Measurements from ENCODE around the gene POU2F3.

POU2F3 gene

DNA sequence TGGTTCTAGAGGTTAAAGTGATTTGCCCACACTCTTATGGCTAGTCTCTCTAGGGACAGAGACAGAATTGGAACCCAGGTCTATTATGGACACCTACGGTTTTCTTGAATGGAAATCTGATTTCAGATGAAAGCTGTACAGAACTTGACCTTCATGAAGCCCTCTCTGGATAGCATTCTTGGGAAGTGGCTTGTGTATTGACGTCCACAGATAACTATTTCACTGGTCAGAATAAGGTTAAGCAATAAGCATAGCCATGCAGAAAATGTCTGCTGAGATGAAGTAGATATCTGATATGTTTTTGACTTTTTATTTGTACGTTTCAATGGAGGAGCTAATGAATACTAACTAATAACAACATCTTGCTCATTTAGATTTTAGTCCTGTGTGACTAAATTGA, 86.3 kb downstream of the POU2F3 start:
- DNase-seq = no peak

DNA sequence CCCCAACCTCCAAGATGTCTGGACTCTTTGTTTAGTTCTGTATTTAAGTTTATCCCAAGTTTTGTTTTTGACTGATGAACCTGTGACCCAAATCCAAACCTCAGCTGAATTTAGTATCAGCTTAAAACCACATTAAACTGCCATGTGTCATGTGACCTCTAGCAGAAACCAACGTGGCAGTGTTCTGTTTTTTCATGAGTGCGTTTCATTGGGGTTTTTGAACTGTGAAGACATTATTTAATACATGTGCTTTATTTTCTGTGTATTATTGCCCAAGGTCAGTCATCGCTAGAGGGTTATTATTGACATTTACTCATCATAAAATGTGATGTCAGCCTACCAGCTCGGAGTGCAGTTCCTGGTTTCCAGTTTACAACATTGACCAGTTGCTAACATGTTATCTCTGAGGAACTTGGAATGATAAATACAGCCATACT, 86.9 kb downstream of the POU2F3 start:
- no peak for DNase-seq

DNA sequence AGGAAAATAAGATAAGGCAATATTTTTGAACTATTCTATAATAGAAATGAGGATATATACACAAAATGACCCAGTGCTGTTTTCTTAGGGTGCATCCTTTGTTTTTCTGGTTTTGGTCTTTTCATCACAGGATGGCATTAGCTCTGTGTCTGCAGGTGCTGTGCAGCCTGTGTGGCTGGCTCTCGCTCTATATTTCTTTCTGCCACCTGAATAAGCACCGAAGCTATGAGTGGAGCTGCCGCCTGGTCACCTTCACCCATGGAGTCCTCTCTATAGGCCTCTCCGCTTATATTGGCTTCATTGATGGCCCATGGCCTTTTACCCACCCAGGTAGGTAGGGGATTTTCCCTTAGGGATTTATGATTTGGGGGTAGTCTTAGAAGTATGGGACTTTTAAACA, 87.4 kb downstream of the POU2F3 start:
- no peak for DNase-seq

DNA sequence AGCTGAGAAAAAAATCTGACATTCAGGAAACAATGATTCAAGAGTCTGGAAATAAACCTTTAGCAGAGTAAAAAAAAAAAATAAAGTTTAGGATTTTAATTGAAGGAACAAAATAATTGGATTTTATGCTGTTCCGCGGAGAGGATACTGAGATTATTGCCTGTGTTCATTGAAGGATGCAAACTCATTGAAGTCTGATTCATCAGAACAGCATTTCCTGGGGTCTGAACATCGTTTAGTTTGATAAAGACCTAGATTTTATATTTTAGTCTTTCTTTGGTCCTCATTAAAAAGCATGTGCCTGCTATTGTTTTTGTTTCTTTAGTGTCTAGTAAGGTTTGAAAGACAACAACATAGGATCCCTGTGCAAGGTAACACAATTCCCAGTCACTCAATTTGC, 89.6 kb downstream of the POU2F3 start:
- no peak for DNase-seq

DNA sequence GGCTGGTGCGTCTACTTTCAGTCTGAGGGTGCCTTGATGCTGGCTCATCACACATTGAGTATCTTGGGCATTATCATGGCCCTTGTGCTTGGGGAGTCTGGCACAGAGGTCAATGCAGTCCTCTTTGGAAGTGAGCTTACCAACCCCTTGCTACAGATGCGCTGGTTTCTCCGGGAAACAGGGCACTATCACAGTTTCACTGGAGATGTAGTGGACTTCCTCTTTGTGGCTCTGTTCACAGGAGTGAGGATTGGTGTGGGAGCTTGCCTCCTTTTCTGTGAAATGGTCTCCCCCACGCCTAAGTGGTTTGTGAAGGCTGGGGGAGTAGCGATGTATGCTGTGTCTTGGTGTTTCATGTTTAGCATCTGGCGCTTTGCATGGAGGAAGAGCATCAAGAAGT, 90.1 kb downstream of the POU2F3 start:
- no peak for DNase-seq

DNA sequence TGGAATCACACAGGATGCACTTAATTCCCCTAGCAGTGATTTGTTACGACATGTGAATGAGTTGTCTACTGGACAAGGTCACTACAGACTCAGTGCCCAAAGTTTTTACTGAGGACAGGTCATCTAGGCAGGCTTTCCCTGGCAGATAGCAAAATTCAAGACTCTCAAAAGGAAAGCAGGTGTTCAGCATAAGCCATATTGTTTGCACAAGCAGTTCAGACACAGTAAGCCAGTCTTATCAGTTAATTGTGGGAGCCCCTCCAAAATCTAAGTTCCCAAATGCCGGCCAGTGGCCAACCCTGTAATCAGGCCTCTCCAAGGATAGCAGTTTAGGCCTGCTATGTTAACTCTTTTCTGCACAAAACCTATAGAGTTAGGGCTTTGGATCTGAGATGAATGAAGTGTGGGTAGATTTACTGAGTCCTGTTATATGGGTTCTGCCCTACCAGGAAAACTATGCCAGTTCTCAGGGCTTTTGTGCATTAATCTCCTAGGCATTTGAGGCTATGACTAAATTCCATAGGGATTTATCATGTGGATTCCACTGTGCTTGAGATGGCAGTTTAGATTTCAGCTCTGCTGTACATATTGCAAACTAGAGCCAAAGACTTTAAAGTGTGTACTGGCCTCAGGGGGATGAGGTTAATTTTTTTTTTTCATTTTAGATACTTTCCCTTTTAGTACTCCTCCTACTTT, 91.5 kb downstream of the POU2F3 start:
- DNase-seq = no peak

DNA sequence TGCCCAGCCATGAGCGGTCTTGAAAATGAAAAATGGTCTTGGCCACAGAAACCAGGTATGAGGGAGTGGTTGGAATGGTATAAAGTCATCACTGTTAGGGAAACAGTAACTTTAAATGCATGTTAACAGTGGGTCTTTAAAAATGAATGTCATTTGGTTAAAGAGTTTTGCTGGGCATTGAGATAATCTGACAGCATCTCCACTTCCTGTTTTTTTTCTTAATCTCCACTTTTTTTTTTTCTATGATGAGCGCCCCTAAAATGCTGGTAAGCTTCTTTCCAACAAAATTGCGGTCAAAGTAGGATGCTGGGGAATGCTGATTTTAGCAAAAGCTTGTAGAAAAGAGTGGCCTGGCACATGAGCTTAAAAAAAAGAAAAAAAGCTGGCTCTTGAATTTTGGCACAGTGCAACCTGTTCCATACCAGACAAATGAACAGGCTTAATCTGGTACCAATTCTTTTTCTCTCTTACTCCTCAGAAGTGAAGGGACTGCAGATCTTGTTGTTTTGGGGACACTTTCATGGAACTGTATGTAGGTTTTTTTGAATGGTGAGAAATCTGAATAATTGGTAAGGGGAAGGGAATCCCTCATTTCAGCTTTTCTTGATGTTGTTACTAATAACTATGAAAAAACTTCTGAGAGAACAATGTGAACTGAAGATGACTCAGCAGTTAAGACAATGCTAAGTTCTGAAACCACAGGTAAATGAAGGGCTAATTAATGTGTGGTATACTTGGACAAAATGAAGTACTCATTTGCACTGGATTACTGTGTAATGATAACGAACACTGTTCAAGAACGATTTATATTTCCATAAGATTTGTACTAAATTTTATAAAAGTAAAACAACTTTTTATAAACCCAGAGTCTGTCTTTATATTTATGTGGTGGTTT, 93.1 kb downstream of the POU2F3 start:
- no peak for DNase-seq

DNA sequence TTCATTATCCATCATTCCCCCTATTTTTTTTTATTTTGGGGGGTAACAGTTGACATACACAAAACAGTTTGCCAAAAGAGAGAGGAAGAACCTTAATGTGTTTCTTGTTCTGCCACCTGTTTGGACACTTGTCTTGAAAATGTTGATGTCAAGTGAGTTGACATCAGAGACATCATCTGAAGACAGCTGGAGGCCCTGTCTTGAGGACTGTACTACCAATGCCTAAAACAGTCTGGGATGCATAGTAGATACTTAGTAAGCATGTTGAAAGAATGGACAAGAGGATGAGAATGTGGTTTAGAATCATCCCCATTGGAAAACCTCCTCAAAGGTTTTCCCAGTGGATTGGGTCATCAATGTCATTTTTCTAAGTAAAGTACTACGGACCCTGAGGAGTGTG, 93.9 kb downstream of the POU2F3 start:
- no peak for DNase-seq

DNA sequence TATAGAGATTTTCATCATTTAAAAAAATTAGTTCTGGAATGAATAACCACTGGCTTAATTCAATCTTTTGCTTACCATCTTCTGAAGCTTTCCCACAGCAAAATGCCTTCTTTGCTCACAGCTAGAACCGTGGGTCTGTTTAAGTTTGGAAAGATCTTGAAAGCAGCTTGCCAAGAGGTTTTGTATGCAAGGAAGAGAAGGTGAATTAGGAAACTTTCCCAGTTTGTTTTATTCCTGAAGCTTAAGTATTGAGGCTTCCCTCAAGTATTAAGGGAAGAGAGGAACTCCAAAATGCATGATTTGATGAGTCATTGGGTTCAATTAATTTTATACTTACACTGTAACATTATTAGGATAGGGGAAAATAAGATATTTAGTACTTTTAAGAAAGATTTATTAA, 94.4 kb downstream of the POU2F3 start:
- no peak for DNase-seq

DNA sequence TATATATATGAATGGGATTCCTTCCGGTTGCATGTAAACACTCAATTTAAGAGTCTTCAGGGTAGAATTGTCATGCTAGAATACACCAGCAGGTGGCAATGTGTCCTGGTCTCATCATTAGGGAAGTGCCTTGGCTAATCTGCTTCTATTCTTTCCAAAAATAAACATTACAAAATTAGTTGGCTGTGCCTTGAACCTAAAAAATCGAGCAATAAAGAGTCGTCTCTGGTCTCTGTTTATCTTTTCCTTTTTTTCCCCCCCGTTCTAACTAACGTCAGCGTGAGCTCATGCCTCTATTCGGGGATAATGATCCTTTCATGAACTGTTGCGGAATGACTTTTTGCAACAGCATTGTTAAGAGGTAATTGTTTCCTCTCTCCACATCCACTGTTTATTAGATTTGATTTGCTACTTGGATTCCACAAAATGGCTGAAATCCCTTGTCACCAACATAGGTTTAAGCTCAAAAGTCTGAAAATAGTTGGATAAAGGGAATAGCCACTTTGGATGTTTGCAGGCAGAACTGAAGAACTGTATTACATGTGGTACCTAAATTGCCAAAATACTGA, 95.0 kb downstream of the POU2F3 start:
- peak; percentile 8 for DNase-seq

DNA sequence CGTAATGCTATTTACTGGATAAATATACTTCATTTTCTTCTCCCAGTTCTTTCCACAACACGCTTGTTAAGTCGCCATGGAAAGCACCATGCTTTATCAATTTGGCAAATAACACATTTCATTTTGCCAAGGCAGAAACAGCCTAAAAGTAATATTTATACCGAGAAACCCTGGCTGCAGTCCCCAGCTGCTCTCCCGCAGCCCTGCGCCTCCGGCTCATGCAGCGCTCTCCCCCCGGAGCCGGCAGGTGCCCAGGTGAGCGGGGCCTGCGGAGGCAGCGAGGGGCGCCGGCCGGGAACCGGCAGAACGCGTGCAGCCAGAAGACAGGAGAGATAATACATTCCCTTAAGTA, 95.6 kb downstream of the POU2F3 start:
- no peak for DNase-seq

DNA sequence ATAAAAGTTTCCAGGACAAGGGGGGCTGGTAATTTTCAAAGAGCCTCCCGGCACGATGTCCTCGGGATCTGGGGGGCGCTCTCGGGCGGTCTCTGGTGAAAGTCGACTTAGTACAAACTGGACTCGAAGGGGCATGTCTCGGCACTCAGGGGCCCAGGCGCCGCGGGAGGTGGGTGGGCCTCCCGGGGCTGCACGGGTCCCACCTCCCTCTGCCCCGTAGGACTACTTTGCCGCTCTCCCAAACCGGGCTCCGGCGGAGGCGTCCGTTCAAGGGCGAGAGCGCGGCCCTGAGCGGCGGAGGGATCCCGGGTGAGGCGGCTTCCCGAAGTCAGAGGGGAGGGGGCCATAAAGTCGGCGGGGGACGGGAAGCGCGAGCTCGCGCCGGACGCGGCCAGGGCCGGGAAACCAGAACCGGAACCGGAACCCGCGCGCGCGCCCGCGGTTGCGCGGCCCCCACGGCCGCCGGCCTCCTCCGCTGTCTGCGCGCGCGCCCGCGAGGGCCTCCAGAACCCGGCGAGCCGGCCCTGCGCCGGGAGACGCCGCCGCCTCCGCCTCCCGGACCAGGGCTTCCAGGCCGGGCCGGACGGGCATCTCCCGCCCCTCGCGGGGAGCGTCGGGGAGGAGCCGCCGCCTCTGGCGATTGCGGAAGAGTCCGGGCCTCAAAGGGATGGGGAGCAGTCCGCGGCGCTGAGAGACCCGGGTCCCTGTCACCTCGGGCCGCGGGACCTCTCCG, 96.1 kb downstream of the POU2F3 start, which contains the start of gene ARHGEF12:
ARHGEF12 (plus strand) TSS at position 506 of the 733 bp plus-strand sequence. CDS start 831 bp downstream, outside the sequence.
- DNase-seq = peak; percentile 74

DNA sequence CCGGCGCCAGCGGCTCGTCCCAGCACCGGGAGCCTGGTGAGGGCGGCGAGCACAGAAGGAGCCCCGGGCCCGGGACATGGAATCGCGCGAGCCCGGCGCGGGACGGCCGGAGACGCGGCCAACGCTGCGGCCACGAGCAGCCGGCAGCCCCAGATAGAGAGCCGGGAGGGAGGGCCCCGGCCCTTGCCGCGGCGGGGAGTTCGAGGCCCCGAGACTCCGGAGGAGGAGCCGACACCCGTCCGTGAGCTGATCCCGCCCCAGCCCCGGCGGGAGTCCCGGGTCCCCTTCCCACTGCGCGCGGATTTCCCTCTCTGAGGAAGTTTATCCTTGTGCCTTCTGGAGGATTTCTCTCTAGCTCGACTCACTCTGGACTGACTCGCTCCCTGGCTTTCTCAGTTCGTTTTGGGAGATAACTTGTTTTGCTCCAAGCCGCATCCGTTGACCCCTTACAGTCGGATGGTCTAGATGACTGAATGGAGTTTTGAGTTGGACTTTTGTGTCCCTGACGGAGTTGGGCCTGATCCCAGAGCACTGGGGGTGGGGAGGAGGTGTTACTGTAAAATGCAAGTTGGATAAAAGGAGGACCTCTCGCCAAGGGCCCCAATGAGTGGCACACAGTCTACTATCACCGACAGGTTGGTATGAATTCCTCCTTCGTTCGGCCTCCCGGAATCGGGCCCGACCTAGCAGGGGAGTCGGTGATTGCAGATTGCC, 96.9 kb downstream of the POU2F3 start:
- DNase-seq = peak; percentile 9

DNA sequence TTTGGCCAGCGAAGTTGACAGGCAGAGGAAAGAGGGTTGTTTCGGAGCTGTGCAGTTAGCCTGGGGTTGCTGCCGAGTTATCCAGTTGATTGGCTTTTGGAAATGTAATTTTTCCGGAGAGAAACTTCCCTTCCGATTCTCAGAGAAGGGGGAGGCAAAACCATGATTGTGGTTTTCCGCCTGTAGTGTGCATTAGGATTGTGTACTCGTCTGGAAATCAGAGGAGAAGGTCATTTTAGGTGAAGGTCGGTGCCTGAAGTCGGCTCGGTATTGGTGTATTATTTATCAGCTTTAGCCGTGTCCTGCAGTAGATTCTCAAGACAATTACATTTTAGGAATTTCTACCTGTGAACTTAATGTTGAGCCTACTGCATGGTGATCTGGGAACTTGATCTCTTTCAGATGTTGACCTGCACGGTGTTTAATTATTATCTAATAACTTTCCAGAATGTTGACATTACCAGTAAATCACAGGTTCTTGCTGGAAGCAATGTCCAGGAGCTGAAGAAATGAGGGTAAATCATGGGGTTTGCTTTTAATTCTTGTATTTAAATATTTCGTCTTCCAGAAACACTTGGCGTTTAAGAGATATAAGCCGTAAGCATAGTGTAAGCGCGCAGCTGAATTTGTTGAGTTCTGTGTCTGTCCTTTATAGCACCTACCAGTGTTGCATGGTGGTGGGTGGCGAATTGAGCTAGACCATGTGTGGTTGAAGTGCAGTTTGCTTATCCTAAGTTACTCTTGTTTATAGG, 97.6 kb downstream of the POU2F3 start:
- DNase-seq = no peak

DNA sequence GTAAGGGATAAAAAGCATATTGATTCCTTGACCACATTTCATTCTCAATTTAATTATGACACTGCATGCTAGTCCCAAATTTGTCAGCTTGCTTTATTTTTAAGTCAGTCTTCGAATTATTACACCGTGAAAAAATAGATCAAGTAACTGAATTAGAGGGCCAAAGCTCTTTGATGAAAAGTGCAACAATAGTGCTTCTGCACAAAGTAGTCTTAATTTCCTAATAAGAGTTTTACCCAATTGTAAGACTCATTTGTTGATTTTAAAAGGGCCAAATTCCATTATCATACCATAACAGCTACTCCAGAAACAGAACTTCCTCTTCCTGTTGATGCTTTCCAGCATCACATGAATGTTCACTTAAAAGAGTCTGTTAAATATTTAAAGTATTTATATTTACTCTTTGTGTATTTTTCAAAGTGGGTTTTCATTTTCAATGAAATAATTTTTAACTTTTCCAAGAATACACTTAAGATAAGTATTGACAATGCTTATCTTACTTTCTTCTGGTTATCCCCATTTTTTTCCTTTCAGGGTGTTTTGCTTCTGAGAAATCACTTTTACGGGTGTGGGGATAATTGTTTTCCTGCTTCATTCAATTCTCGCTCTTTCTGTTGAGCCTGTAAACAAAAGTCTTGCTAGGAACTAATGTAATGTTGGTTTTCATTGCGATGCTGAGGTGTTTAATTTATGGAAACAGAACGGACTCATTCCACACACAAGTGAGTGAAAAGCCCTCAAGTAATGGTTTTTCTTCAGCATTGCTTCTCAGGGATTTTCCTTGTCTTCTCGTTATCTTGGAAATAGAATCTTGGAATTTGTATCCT, 98.4 kb downstream of the POU2F3 start:
- DNase-seq = no peak

DNA sequence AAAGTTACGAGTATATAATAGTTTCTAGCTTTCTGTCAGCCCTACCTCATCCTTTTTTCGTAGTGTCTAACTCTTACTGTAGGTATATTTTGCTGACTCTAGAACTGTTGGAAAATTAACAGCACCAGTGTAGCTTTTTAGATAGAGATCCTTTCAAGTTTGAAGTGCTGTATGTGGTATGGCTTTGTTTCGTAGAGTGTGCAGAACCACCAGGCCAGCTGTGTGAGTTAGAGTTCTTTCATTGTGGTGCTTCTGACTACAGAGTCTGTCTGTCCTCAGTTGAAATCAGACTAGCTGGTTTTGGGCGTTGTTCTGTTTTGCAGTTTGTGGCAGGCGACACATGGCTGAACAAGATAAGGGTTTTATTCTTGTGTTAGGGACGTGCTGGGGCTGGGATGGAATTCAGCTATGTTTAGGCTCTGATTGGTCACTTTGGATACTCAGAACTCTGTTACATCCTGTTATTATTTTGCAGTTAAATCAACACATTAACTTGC, 99.5 kb downstream of the POU2F3 start:
- DNase-seq = peak; percentile 4

DNA sequence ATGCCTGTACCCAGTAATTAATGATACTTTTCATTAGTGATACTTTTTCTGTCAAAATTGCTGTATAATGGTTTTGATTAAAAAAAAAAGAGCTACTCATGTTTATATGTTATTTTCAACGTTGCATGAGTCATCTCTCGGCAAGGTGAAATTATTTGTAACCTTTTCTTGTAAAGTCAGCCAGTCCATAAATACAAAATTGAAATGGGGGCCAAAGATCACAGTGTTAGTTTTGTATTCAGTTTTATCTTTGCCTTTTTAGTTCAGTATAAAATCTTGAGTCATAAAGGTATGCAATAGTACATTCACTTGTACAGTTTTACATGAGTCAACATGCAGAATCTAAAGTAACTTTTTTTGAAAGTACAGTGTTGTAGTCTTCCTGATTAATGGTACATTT, 100.6 kb downstream of the POU2F3 start:
- no peak for DNase-seq

DNA sequence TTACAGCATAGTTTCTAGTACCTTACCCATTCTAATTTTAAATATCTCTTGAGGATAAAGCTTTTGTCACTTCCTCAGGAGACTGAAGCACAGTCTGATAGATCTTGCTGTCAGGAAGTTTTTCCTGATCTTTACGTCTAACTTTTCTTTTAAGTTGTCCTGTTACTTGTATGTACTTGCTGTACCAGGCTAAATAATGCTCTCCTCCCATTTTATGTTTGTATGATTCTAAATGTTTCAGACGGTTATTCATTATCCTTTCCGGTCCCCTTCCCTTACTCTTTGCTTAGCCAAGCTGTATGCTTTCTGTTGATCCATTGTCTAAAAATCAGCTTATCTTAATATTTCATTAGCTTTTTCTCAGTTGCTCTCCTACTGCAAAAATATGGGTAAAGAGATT, 102.3 kb downstream of the POU2F3 start:
- no peak for DNase-seq

DNA sequence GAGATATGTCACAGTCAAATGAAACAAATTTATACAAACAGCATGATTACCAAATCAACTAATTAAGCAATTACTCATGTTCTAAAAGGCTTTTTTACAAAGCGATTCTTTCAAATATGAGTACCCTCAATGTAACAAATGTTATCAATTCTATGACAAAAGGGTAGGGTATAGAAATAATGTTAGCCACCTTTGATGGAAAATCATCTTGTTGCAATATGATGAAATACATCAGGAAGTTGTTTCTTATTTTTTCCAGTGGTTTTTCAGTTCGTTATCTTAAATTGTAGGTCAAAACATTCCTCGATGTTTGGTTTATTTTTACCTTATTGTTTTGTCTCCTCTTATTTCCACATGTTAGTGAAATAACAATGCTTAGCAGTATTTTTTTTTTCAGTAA, 102.7 kb downstream of the POU2F3 start:
- DNase-seq = no peak

DNA sequence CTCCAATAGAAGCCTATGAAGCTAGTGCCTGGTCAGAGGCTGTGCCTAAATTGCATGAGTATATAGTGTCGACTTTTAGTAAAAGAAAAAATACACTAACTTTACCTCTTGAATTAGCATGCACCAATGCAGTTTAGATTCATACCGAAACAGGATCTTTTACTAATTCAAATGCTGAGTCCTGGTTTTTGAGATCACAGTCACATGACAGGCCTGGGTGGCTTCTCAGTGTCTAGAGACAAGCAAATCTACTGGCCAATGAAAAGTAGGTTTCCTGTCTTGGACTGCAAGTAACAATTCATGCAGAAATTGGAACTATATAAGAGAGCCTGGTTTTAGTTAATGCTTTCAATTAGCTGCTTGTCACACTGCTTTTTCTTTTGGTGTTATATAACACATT, 103.5 kb downstream of the POU2F3 start:
- no peak for DNase-seq

Data from NK-92 treated with Interleukin-12 subunit alpha and Interleukin-12 subunit beta, amount 100 ng/mL, for 24 hours (cell line).